Measurements from ENCODE around the gene SIGLECL1.

- TF ChIP-seq CTCF (conservative IDR thresholded peaks at IDR 0.05; ENCODE audit: low read depth, low read length): no peak
- no peak for TF ChIP-seq EZH2 (IDR thresholded peaks at IDR 0.05; ENCODE audit: borderline replicate concordance, low read depth, low read length, poor library complexity, severe bottlenecking)
Measured at GRCh38 chr19:51285682-51286081, 34.8 kb downstream of the SIGLECL1 start.
